ENCODE measurements around the gene IKZF1.

DNA sequence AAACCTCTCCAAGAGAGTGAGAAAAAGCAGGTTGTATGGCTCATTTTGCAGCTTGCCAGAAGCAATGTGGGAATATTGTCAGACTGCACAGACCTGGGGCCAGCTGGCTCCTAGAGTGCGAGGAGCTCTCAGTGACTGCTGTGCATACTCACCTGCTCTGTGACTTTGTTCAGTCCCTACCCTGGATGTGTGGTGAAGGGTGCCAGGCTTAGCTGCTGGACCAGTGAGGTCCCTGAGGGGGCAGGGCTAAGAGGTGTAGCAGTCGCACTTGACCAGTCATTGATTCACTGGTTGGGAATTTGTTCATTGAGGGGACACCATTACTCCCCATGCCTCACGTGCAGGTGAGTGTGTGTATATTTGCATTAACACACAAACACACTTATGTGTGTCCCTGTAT lies 60.1 kb downstream of the IKZF1 start:
- TF ChIP-seq SMC3 (IDR thresholded peaks at IDR 0.05; ENCODE audit: low read depth, low read length): no peak
- TF ChIP-seq, protein P1, sequence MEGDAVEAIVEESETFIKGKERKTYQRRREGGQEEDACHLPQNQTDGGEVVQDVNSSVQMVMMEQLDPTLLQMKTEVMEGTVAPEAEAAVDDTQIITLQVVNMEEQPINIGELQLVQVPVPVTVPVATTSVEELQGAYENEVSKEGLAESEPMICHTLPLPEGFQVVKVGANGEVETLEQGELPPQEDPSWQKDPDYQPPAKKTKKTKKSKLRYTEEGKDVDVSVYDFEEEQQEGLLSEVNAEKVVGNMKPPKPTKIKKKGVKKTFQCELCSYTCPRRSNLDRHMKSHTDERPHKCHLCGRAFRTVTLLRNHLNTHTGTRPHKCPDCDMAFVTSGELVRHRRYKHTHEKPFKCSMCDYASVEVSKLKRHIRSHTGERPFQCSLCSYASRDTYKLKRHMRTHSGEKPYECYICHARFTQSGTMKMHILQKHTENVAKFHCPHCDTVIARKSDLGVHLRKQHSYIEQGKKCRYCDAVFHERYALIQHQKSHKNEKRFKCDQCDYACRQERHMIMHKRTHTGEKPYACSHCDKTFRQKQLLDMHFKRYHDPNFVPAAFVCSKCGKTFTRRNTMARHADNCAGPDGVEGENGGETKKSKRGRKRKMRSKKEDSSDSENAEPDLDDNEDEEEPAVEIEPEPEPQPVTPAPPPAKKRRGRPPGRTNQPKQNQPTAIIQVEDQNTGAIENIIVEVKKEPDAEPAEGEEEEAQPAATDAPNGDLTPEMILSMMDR (conservative IDR thresholded peaks at IDR 0.05; ENCODE audit: low read depth, low read length): no peak
- TF ChIP-seq CEBPB (IDR thresholded peaks at IDR 0.05; ENCODE audit: low read depth, low read length): no peak
- TF ChIP-seq CHD1 (IDR thresholded peaks at IDR 0.05; ENCODE audit: low read depth, low read length): no peak
- TF ChIP-seq POLR2A (IDR thresholded peaks at IDR 0.05; ENCODE audit: low read depth, low read length): no peak
- no peak for TF ChIP-seq RAD21 (IDR thresholded peaks at IDR 0.05; ENCODE audit: low read length)
- TF ChIP-seq MAZ (IDR thresholded peaks at IDR 0.05; ENCODE audit: borderline replicate concordance, low read depth, low read length): no peak
